ENCODE measurements around the gene POLR3K.

Gene POLR3K

GRCh38 chr16:53346-54236 is at the start of gene POLR3K, which contains the start of gene SNRNP25:
Gene POLR3K (minus strand): TSS chr16:53608. CDS start chr16:53586, 22 bp downstream.
Gene SNRNP25 (plus strand): TSS chr16:53828. CDS start chr16:54017, 189 bp downstream.
- peak; percentile 93 to 99 for DNase-seq

- DNase-seq, result no peak
Observed at GRCh38 chr16:102060-102855, 48.9 kb upstream of the POLR3K start.

- DNase-seq, result no peak
Observed at GRCh38 chr16:101586-101985, 48.2 kb upstream of the POLR3K start.

- no peak for DNase-seq
Observed at GRCh38 chr16:100989-101388, 47.6 kb upstream of the POLR3K start.

- no peak for DNase-seq
Observed at GRCh38 chr16:97822-98221, 44.4 kb upstream of the POLR3K start.

GRCh38 chr16:96935-97381 is 43.5 kb upstream of the POLR3K start:
- DNase-seq, result peak; percentile 85

- DNase-seq, result no peak
Observed at GRCh38 chr16:94918-95265, 41.5 kb upstream of the POLR3K start.

- no peak for DNase-seq
Observed at GRCh38 chr16:92431-93339, 39.3 kb upstream of the POLR3K start.

- DNase-seq, result no peak
Observed at GRCh38 chr16:91484-91883, 38.1 kb upstream of the POLR3K start.

- no peak for DNase-seq
Observed at GRCh38 chr16:89391-90302, 36.2 kb upstream of the POLR3K start.

- DNase-seq, result no peak
Observed at GRCh38 chr16:88613-89012, 35.2 kb upstream of the POLR3K start.

- no peak for DNase-seq
Observed at GRCh38 chr16:86483-86952, 33.1 kb upstream of the POLR3K start.

GRCh38 chr16:85865-86264 is 32.5 kb upstream of the POLR3K start:
- DNase-seq, result no peak

- no peak for DNase-seq
Observed at GRCh38 chr16:85407-85782, 32.0 kb upstream of the POLR3K start.

- DNase-seq, result peak; percentile 24 to 46
Observed at GRCh38 chr16:84718-85406, 31.5 kb upstream of the POLR3K start.

GRCh38 chr16:83781-84615 is 30.6 kb upstream of the POLR3K start:
- no peak for DNase-seq

- no peak for DNase-seq
Observed at GRCh38 chr16:83060-83603, 29.7 kb upstream of the POLR3K start.

- no peak for DNase-seq
Observed at GRCh38 chr16:79151-80054, 26.0 kb upstream of the POLR3K start.

Data from activated CD4-positive, alpha-beta T cell treated with anti-CD3 and anti-CD28 coated beads for 4 hours (primary cell).